SK-N-SH (cell line): ENCODE results near the gene GIT2. TPM values are rescaled to one million over a fixed set of nuclear protein-coding genes. Genes with fewer than 3 reads are reported as not detected.
A peak's percentile ranks its signal among the peaks of the same experiment; 100 is the strongest.

ENCODE experiments used
- CHD2 ChIP-seq: fragments of 150-350 bp; IDR thresholded peaks from 2 replicates; pipeline ENCODE4 v1.6.1; 2018; ENCODE audit warnings: low read length; ENCODE audit not compliant: partially characterized antibody
- EP300 ChIP-seq, 2 experiments: IDR thresholded peaks; 2 replicates each; pipeline versions ENCODE4 v1.4.0 to v1.6.1; 2012; ENCODE audit warnings: borderline replicate concordance in 1 of 2, low read depth in 1 of 2, low read length in 1 of 2
- EZH2phosphoT487 ChIP-seq: fragments of 200-600 bp; sonication (generic); IDR thresholded peaks from 2 replicates; pipeline ENCODE4 v1.6.1; 2017; ENCODE audit warnings: low read depth, mixed run types, mild to moderate bottlenecking, antibody characterized with exemption, moderate library complexity, borderline replicate concordance
- FOXJ3 ChIP-seq: sonication (generic); formaldehyde crosslinking; IDR thresholded peaks from 2 replicates; pipeline ENCODE4 v1.5.1; 2020; ENCODE audit warnings: mild to moderate bottlenecking, missing genetic modification reagents
- GABPA ChIP-seq: IDR thresholded peaks from 2 replicates; pipeline ENCODE4 v1.4.0; 2012; ENCODE audit warnings: low read depth, mild to moderate bottlenecking
- GATA2 ChIP-seq: sonication (generic); formaldehyde crosslinking; IDR thresholded peaks from 2 replicates; pipeline ENCODE4 v1.5.0; 2020; ENCODE audit warnings: mild to moderate bottlenecking, missing genetic modification reagents
- JUND ChIP-seq: IDR thresholded peaks from 2 replicates; pipeline ENCODE4 v1.4.0; 2012
- MEF2A ChIP-seq: IDR thresholded peaks from 2 replicates; pipeline ENCODE4 v1.4.0; 2012; ENCODE audit warnings: low read depth, borderline replicate concordance
- MXI1 ChIP-seq: IDR thresholded peaks from 2 replicates; pipeline ENCODE4 v1.6.1; 2012; ENCODE audit warnings: mild to moderate bottlenecking, low read depth, low read length, improper control_type of control experiment
- POLR2AphosphoS5 ChIP-seq: IDR thresholded peaks from 2 replicates; pipeline ENCODE4 v1.6.1; 2012; ENCODE audit warnings: low read depth, low read length
- RFX5 ChIP-seq: IDR thresholded peaks from 2 replicates; pipeline ENCODE4 v1.6.1; 2012; ENCODE audit warnings: mild to moderate bottlenecking, improper control_type of control experiment, low read length
- RXRA ChIP-seq: IDR thresholded peaks from 2 replicates; pipeline ENCODE4 v1.4.0; 2012; ENCODE audit warnings: low read depth, mild to moderate bottlenecking, borderline replicate concordance
- SIN3A ChIP-seq: IDR thresholded peaks from 2 replicates; pipeline ENCODE4 v1.6.1; 2012; ENCODE audit warnings: low read depth, mild to moderate bottlenecking, low read length, moderate library complexity, borderline replicate concordance
- SMC3 ChIP-seq: IDR thresholded peaks from 2 replicates; pipeline ENCODE4 v1.6.1; 2012; ENCODE audit warnings: low read depth, low read length, improper control_type of control experiment
- TAF1 ChIP-seq: IDR thresholded peaks from 2 replicates; pipeline ENCODE4 v1.6.1; 2012; ENCODE audit warnings: low read depth, mild to moderate bottlenecking, low read length, moderate library complexity, borderline replicate concordance
- TEAD4 ChIP-seq: IDR thresholded peaks from 2 replicates; pipeline ENCODE4 v1.4.0; 2012; ENCODE audit warnings: mild to moderate bottlenecking, borderline replicate concordance; ENCODE audit not compliant: insufficient read depth
- polyA plus RNA-seq, 3 experiments: library from polyadenylated mRNA; depleted of rRNA; stranded (reverse); fragments of >200 nt; gene quantifications; 2 replicates each; pipeline ENCODE4 v1.2.3, GENCODE V29; 2012
- TF ChIP-seq, protein P1 (sequence below): IDR thresholded peaks from 2 replicates; pipeline ENCODE4 v1.6.1; 2012; ENCODE audit warnings: mild to moderate bottlenecking, low read depth, low read length, moderate library complexity
- TF ChIP-seq, protein P2 (sequence below): IDR thresholded peaks from 2 replicates; pipeline ENCODE4 v1.4.0; 2012; ENCODE audit warnings: low read depth, borderline replicate concordance
- TF ChIP-seq, protein P3 (sequence below): IDR thresholded peaks from 2 replicates; pipeline ENCODE4 v1.4.0; 2012; ENCODE audit warnings: low read depth

GIT2 gene
- polyA plus RNA-seq, 1 of the 3 experiments (the other 2 are of a cell fraction): 21.2 TPM

DNA sequence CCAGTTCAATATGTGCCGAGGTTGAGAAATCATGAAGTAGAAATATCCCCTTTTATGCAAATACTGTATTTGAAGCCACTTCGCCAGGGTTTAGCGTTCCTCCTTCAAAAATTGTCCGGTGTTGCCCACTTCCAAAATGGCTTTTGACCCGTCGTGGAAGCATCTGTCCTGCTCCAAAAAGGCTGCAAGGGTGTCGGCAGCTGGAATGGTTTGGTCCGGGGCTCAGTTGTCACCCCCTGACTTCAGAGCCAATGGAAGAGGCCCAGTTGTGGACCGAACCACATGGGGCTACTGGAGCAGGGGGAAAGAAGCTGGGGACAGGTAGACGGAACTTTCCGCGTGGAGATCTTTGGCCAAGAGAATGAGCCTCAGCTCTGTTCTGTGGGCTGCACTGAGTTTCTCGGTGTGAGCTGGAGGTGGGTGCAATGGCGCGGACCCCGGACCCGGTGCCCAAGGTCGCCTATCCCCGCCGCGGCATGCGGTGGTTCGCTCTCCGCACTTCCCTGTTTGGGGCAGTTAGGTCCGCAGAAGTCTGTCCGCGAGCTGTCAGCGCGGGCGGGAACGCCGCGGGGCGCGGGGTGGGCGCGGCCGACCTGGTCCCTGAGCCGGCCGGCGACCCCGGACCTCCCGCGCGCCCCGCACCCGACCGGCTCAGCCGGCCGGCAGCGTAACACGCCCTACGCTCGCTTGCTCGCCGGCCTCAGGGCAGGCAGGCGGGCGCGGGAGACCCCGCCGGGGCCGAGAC lies 2.9 kb upstream of the GIT2 start, which contains the start of gene ANKRD13A (continued):
- TF ChIP-seq, protein P1, sequence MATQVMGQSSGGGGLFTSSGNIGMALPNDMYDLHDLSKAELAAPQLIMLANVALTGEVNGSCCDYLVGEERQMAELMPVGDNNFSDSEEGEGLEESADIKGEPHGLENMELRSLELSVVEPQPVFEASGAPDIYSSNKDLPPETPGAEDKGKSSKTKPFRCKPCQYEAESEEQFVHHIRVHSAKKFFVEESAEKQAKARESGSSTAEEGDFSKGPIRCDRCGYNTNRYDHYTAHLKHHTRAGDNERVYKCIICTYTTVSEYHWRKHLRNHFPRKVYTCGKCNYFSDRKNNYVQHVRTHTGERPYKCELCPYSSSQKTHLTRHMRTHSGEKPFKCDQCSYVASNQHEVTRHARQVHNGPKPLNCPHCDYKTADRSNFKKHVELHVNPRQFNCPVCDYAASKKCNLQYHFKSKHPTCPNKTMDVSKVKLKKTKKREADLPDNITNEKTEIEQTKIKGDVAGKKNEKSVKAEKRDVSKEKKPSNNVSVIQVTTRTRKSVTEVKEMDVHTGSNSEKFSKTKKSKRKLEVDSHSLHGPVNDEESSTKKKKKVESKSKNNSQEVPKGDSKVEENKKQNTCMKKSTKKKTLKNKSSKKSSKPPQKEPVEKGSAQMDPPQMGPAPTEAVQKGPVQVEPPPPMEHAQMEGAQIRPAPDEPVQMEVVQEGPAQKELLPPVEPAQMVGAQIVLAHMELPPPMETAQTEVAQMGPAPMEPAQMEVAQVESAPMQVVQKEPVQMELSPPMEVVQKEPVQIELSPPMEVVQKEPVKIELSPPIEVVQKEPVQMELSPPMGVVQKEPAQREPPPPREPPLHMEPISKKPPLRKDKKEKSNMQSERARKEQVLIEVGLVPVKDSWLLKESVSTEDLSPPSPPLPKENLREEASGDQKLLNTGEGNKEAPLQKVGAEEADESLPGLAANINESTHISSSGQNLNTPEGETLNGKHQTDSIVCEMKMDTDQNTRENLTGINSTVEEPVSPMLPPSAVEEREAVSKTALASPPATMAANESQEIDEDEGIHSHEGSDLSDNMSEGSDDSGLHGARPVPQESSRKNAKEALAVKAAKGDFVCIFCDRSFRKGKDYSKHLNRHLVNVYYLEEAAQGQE: no peak
- no peak for TF ChIP-seq GATA2 (CRISPR knock-in tag)
- TF ChIP-seq SIN3A: peak; percentile 69; the same call in 1 of the 2 replicates
- TF ChIP-seq POLR2AphosphoS5: peak; percentile 82
- TF ChIP-seq TEAD4: no peak
- TF ChIP-seq SMC3: no peak
- peak; percentile 17 to 73; a peak in 1 of 4 replicates for TF ChIP-seq EP300 (IDR thresholded peaks at IDR 0.05; ENCODE audit: borderline replicate concordance in 1 of 2, low read depth in 1 of 2, low read length in 1 of 2)
- no peak for TF ChIP-seq EZH2phosphoT487
- TF ChIP-seq RXRA: no peak
- TF ChIP-seq, protein P2, sequence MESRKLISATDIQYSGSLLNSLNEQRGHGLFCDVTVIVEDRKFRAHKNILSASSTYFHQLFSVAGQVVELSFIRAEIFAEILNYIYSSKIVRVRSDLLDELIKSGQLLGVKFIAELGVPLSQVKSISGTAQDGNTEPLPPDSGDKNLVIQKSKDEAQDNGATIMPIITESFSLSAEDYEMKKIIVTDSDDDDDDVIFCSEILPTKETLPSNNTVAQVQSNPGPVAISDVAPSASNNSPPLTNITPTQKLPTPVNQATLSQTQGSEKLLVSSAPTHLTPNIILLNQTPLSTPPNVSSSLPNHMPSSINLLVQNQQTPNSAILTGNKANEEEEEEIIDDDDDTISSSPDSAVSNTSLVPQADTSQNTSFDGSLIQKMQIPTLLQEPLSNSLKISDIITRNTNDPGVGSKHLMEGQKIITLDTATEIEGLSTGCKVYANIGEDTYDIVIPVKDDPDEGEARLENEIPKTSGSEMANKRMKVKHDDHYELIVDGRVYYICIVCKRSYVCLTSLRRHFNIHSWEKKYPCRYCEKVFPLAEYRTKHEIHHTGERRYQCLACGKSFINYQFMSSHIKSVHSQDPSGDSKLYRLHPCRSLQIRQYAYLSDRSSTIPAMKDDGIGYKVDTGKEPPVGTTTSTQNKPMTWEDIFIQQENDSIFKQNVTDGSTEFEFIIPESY: 0 out of 2 replicates have a peak, but pooled peaks have one; percentile 44
- peak; percentile 90 for TF ChIP-seq TAF1
- no peak; the same call in 1 of the 2 replicates for TF ChIP-seq GABPA
- TF ChIP-seq, protein P3, sequence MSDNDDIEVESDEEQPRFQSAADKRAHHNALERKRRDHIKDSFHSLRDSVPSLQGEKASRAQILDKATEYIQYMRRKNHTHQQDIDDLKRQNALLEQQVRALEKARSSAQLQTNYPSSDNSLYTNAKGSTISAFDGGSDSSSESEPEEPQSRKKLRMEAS: peak; percentile 96
- peak; percentile 77 for TF ChIP-seq JUND
- TF ChIP-seq RFX5: no peak; the same call in 1 of the 2 replicates
- TF ChIP-seq MXI1: peak; percentile 77
- TF ChIP-seq FOXJ3 (CRISPR knock-in tag): no peak
- TF ChIP-seq MEF2A: no peak
- TF ChIP-seq CHD2: peak; percentile 71
